IMR-90 (cell line): ENCODE measurements around the gene C7orf57. TPM values are rescaled to one million over a fixed set of nuclear protein-coding genes. Genes with fewer than 3 reads are reported as not detected.
A peak's percentile ranks its signal among the peaks of the same experiment; 100 is the strongest.

Experiments used
- ATAC-seq: fragments of 200-7000 bp; cut with Tn5 transposase; 2 replicates; pipeline ENCODE4 v1.9.1; 2020; ENCODE audit warnings: low read depth, mild to moderate bottlenecking, moderate library complexity
- BruUV-seq: library from RNA; stranded (reverse); fragments of 400-500 nt; replicated peaks from 2 replicates; lab custom pipeline; 2021; lab: Mats Ljungman, UMichigan
- CTCF ChIA-PET: fragments of 300-600 bp; formaldehyde crosslinking; extraction: SDS; loops from one replicate; lab custom pipeline; 2021; ENCODE audit warnings: antibody characterized with exemption; lab: Yijun Ruan, JAX
- POLR2A ChIA-PET: fragments of 300-600 bp; sonication (Branson Sonifier 250); formaldehyde crosslinking; loops from one replicate; lab custom pipeline; 2022; ENCODE audit warnings: antibody characterized with exemption; ENCODE audit not compliant: unreplicated experiment; lab: Charles Lee
- DNase-seq: peaks from one replicate; pipeline ENCODE4 v3.0.0; 2013
- H2AFZ ChIP-seq: replicated peaks from 2 replicates; pipeline ENCODE3; 2013; ENCODE audit warnings: low read length, mild to moderate bottlenecking; ENCODE audit not compliant: poor library complexity
- H2AK5ac ChIP-seq: 2 replicates; pipeline ENCODE4 v1.6.1; 2013; ENCODE audit warnings: low read depth, low read length, inconsistent platforms
- H2AK9ac ChIP-seq: replicated peaks from 2 replicates; pipeline ENCODE3; 2013; ENCODE audit warnings: mild to moderate bottlenecking, low read depth, low read length, moderate library complexity; ENCODE audit not compliant: poor library complexity
- H2BK120ac ChIP-seq: 2 replicates; pipeline ENCODE4 v1.6.1; 2013; ENCODE audit warnings: low read depth, low read length, inconsistent platforms
- H2BK15ac ChIP-seq: 3 replicates; pipeline ENCODE4 v1.6.1; 2013; ENCODE audit warnings: low read depth, low read length, inconsistent platforms
- H2BK20ac ChIP-seq: 2 replicates; pipeline ENCODE4 v1.6.1; 2013; ENCODE audit warnings: low read depth, mild to moderate bottlenecking, inconsistent platforms, low read length, moderate library complexity
- H2BK5ac ChIP-seq: 2 replicates; pipeline ENCODE4 v1.6.1; 2013; ENCODE audit warnings: mild to moderate bottlenecking, low read depth, low read length, inconsistent platforms; ENCODE audit not compliant: poor library complexity, severe bottlenecking
- H3K14ac ChIP-seq: replicated peaks from 2 replicates; pipeline ENCODE4 v1.6.1; 2013; ENCODE audit warnings: low read depth, low read length, inconsistent platforms
- H3K18ac ChIP-seq: 2 replicates; pipeline ENCODE4 v1.6.1; 2013; ENCODE audit warnings: low read depth, low read length, control low read depth
- H3K23ac ChIP-seq: 2 replicates; pipeline ENCODE4 v1.6.1; 2013; ENCODE audit warnings: low read depth, low read length, inconsistent platforms
- H3K27ac ChIP-seq: 2 replicates; pipeline ENCODE4 v1.5.1; 2013; ENCODE audit warnings: mild to moderate bottlenecking, control low read depth, low read length; ENCODE audit not compliant: insufficient read depth
- H3K27me3 ChIP-seq: 2 replicates; pipeline ENCODE4 v1.6.1; 2013; ENCODE audit warnings: low read length; ENCODE audit not compliant: control insufficient read depth, insufficient read depth
- H3K36me3 ChIP-seq: 2 replicates; pipeline ENCODE4 v1.6.1; 2013; ENCODE audit warnings: low read length, mixed read lengths; ENCODE audit not compliant: control insufficient read depth, insufficient read depth
- H3K4ac ChIP-seq: 2 replicates; pipeline ENCODE4 v1.6.1; 2013; ENCODE audit warnings: low read depth, low read length, inconsistent platforms
- H3K4me1 ChIP-seq: 2 replicates; pipeline ENCODE4 v1.6.1; 2013; ENCODE audit warnings: low read length, mixed read lengths; ENCODE audit not compliant: control insufficient read depth, insufficient read depth
- H3K4me2 ChIP-seq: 2 replicates; pipeline ENCODE4 v1.6.1; 2013; ENCODE audit warnings: low read depth, mild to moderate bottlenecking, control low read depth, low read length, moderate library complexity
- H3K4me3 ChIP-seq: 2 replicates; pipeline ENCODE4 v1.5.1; 2013; ENCODE audit warnings: low read depth, mild to moderate bottlenecking, control low read depth, low read length, moderate library complexity; ENCODE audit not compliant: insufficient read depth
- H3K56ac ChIP-seq: 2 replicates; pipeline ENCODE4 v1.6.1; 2013; ENCODE audit warnings: low read length, inconsistent platforms; ENCODE audit not compliant: insufficient read depth; ENCODE audit errors: extremely low read depth
- H3K79me1 ChIP-seq, 2 experiments: 2 replicates each; pipeline ENCODE4 v1.6.1; 2013; ENCODE audit warnings: low read length in 2 of 2, inconsistent platforms in 1 of 2, low read depth in 1 of 2
- H3K9ac ChIP-seq: 2 replicates; pipeline ENCODE4 v1.6.1; 2013; ENCODE audit warnings: low read depth, low read length, control low read depth
- H3K9me1 ChIP-seq: 2 replicates; pipeline ENCODE4 v1.6.1; 2013; ENCODE audit warnings: low read length, inconsistent platforms; ENCODE audit not compliant: insufficient read depth
- H3K9me3 ChIP-seq: 2 replicates; pipeline ENCODE4 v1.6.1; 2013; ENCODE audit warnings: low read length; ENCODE audit not compliant: control insufficient read depth, insufficient read depth
- H4K20me1 ChIP-seq: 2 replicates; pipeline ENCODE4 v1.6.1; 2013; ENCODE audit warnings: low read length, inconsistent platforms; ENCODE audit not compliant: insufficient read depth
- H4K5ac ChIP-seq: 2 replicates; pipeline ENCODE4 v1.6.1; 2013; ENCODE audit warnings: mild to moderate bottlenecking, low read depth, low read length, control low read depth
- H4K8ac ChIP-seq, 2 experiments: 2 replicates each; pipeline ENCODE4 v1.6.1; 2013; ENCODE audit warnings: low read depth in 2 of 2, low read length in 2 of 2, control low read depth in 1 of 2, inconsistent platforms in 1 of 2
- H4K91ac ChIP-seq: 2 replicates; pipeline ENCODE4 v1.6.1; 2013; ENCODE audit warnings: low read depth, low read length, inconsistent platforms; ENCODE audit not compliant: insufficient read depth
- BHLHE40 ChIP-seq: fragments of 150-350 bp; IDR thresholded peaks from 2 replicates; pipeline ENCODE4 v1.6.1; 2016; ENCODE audit warnings: mild to moderate bottlenecking, low read depth, low read length
- CEBPB ChIP-seq: IDR thresholded peaks from 2 replicates; pipeline ENCODE4 v1.6.1; 2012; ENCODE audit warnings: low read depth, low read length, improper control_type of control experiment
- CHD1 ChIP-seq: IDR thresholded peaks from 2 replicates; pipeline ENCODE4 v1.6.1; 2012; ENCODE audit warnings: low read depth, low read length, improper control_type of control experiment
- FOS ChIP-seq: fragments of 150-350 bp; IDR thresholded peaks from 2 replicates; pipeline ENCODE4 v1.6.1; 2016; ENCODE audit warnings: low read depth, low read length
- MAFK ChIP-seq: IDR thresholded peaks from 2 replicates; pipeline ENCODE4 v1.6.1; 2012; ENCODE audit warnings: low read depth, low read length, improper control_type of control experiment
- MAZ ChIP-seq: IDR thresholded peaks from 2 replicates; pipeline ENCODE4 v1.6.1; 2012; ENCODE audit warnings: low read depth, mild to moderate bottlenecking, low read length, improper control_type of control experiment, moderate library complexity, borderline replicate concordance
- MXI1 ChIP-seq: IDR thresholded peaks from 2 replicates; pipeline ENCODE4 v1.6.1; 2012; ENCODE audit warnings: low read depth, mild to moderate bottlenecking, low read length, moderate library complexity, borderline replicate concordance
- NFE2L2 ChIP-seq: fragments of 150-350 bp; IDR thresholded peaks from 2 replicates; pipeline ENCODE4 v1.6.1; 2016; ENCODE audit warnings: low read depth, mild to moderate bottlenecking, low read length
- POLR2A ChIP-seq: IDR thresholded peaks from 2 replicates; pipeline ENCODE4 v1.6.1; 2012; ENCODE audit warnings: mild to moderate bottlenecking, low read depth, low read length
- RAD21 ChIP-seq: IDR thresholded peaks from 2 replicates; pipeline ENCODE4 v1.6.1; 2012; ENCODE audit warnings: low read length, improper control_type of control experiment
- RCOR1 ChIP-seq: IDR thresholded peaks from 2 replicates; pipeline ENCODE4 v1.6.1; 2012; ENCODE audit warnings: mild to moderate bottlenecking, low read length, improper control_type of control experiment; ENCODE audit not compliant: insufficient replicate concordance
- RFX5 ChIP-seq: IDR thresholded peaks from 2 replicates; pipeline ENCODE4 v1.8.0; 2012; ENCODE audit warnings: low read depth, mild to moderate bottlenecking, low read length, moderate library complexity
- SMC3 ChIP-seq: fragments of 150-350 bp; IDR thresholded peaks from 2 replicates; pipeline ENCODE4 v1.6.1; 2016; ENCODE audit warnings: low read depth, mild to moderate bottlenecking, antibody characterized with exemption, low read length, moderate library complexity
- WGBS, 2 experiments: methylation state at CpG; one replicate each; pipeline versions ENCODE4 v1.1.5 to v1.1.7; 2013; ENCODE audit warnings: missing lambda C conversion rate in 2 of 2; ENCODE audit not compliant: insufficient read length in 1 of 2; ENCODE audit errors: extremely low coverage in 2 of 2; 5-methylcytosine and 5-hydroxymethylcytosine counted together
- dilution Hi-C: fragments of 300-500 bp; cut with HindIII; formaldehyde crosslinking; loops from one replicate; pipeline ENCODE4 v1.14.3; 2018; ENCODE audit warnings: low sequenced_read_pairs; ENCODE audit not compliant: unreplicated experiment
- in situ Hi-C: fragments of 300-500 bp; cut with MboI; formaldehyde crosslinking; loops from 3 replicates; pipeline ENCODE4 v1.14.3; 2019; ENCODE audit warnings: low sequenced_read_pairs, inconsistent platforms, mixed read lengths
- intact Hi-C: fragments of 100-400 bp; cut with micrococcal nuclease; formaldehyde crosslinking; loops from 2 replicates; pipeline ENCODE4 v1.10.0; 2022
- polyA plus RNA-seq, 3 experiments: library from polyadenylated mRNA; depleted of rRNA; stranded (reverse); fragments of >200 nt; gene quantifications; 2 replicates each; pipeline ENCODE4 v1.2.3, GENCODE V29; 2012; ENCODE audit warnings: low replicate concordance in 1 of 3
- total RNA-seq: library from RNA; depleted of rRNA; stranded (reverse); fragments of >200 nt; gene quantifications from 2 replicates; pipeline ENCODE4 v1.2.3, GENCODE V29; 2012
- TF ChIP-seq, protein P1 (sequence below): fragments of 150-350 bp; IDR thresholded peaks from 2 replicates; pipeline ENCODE4 v1.6.1; 2017; ENCODE audit warnings: mild to moderate bottlenecking, antibody characterized with exemption, low read length, low read depth
- TF ChIP-seq, protein P2 (sequence below): conservative IDR thresholded peaks from 2 replicates; pipeline ENCODE4 v1.5.1; 2012; ENCODE audit warnings: mild to moderate bottlenecking, low read depth, low read length, improper control_type of control experiment
- TF ChIP-seq, protein P3 (sequence below): fragments of 150-350 bp; IDR thresholded peaks from 2 replicates; pipeline ENCODE4 v1.6.1; 2016; ENCODE audit warnings: low read depth, mild to moderate bottlenecking, low read length, moderate library complexity, borderline replicate concordance

Gene C7orf57
- total and polyA plus RNA-seq, 2 of the 4 experiments (the other 2 are of a cell fraction), result not detected

DNA sequence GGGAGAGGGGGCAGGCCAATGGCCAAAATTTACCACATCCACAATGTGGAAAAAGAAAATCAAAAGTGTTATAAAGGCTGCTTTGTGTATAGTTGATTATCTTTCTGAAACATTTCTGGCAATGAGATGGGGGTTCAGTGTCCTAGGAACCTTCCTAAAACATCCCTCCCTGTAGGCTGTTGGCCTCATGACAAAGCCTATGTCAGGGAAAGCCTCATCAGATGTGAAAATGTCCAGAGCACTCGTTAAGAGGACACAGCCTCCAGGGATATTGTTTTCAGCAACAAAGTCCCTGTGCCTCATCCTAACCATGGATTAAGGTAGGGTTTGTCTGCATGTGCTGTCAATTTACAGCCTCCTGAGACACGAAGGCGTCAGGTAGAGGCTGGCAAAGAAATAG is 23.4 kb upstream of the C7orf57 start:
- H3K14ac ChIP-seq, result no peak overlapping the region
- no peaks in the 10 kb centered on the region for H3K36me3 ChIP-seq
- BruUV-seq, result no TSS peak
- H2BK120ac ChIP-seq, result no peak overlapping the region
- ChIA-PET CTCF (interaction anchor here (0.8 kb wide), 1 partner anchor 22 kb away, joined by 4 read pairs; no protein-coding TSS in a partner anchor), POLR2A (no interaction called here)
- no peak overlapping the region for H2AFZ ChIP-seq
- H2AK9ac ChIP-seq, result no peak overlapping the region
- no peak overlapping the region for H3K4me3 ChIP-seq
- no peak overlapping the region for H4K5ac ChIP-seq
- H3K79me1 ChIP-seq, result no peaks in the 10 kb centered on the region
- no peaks in the 10 kb centered on the region for H4K20me1 ChIP-seq
- dilution Hi-C loops (no loop called here), in situ Hi-C loops (no loop called here), intact Hi-C loops (no loop called here)
- no peak overlapping the region for H3K9ac ChIP-seq
- TF ChIP-seq, protein P1, sequence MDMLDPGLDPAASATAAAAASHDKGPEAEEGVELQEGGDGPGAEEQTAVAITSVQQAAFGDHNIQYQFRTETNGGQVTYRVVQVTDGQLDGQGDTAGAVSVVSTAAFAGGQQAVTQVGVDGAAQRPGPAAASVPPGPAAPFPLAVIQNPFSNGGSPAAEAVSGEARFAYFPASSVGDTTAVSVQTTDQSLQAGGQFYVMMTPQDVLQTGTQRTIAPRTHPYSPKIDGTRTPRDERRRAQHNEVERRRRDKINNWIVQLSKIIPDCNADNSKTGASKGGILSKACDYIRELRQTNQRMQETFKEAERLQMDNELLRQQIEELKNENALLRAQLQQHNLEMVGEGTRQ, result no peak
- TF ChIP-seq, protein P2, sequence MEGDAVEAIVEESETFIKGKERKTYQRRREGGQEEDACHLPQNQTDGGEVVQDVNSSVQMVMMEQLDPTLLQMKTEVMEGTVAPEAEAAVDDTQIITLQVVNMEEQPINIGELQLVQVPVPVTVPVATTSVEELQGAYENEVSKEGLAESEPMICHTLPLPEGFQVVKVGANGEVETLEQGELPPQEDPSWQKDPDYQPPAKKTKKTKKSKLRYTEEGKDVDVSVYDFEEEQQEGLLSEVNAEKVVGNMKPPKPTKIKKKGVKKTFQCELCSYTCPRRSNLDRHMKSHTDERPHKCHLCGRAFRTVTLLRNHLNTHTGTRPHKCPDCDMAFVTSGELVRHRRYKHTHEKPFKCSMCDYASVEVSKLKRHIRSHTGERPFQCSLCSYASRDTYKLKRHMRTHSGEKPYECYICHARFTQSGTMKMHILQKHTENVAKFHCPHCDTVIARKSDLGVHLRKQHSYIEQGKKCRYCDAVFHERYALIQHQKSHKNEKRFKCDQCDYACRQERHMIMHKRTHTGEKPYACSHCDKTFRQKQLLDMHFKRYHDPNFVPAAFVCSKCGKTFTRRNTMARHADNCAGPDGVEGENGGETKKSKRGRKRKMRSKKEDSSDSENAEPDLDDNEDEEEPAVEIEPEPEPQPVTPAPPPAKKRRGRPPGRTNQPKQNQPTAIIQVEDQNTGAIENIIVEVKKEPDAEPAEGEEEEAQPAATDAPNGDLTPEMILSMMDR, result no peak
- TF ChIP-seq MAFK (no peak), CEBPB (no peak), RAD21 (no peak), MXI1 (no peak), SMC3 (no peak), BHLHE40 (no peak), NFE2L2 (no peak), POLR2A (no peak), FOS (no peak), CHD1 (no peak), RCOR1 (no peak), RFX5 (no peak), MAZ (no peak)
- TF ChIP-seq, protein P3, sequence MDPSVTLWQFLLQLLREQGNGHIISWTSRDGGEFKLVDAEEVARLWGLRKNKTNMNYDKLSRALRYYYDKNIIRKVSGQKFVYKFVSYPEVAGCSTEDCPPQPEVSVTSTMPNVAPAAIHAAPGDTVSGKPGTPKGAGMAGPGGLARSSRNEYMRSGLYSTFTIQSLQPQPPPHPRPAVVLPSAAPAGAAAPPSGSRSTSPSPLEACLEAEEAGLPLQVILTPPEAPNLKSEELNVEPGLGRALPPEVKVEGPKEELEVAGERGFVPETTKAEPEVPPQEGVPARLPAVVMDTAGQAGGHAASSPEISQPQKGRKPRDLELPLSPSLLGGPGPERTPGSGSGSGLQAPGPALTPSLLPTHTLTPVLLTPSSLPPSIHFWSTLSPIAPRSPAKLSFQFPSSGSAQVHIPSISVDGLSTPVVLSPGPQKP, result no peak
- H3K27ac ChIP-seq, result no peak overlapping the region
- peaks cover 17% of the 10 kb centered on the region for H3K27me3 ChIP-seq
- peak overlapping the region; percentile 75; the same call in 1 of the 2 replicates for H3K23ac ChIP-seq
- H3K4me1 ChIP-seq, result peaks cover 1% of the 10 kb centered on the region; the same call in 1 of the 2 replicates
- H3K9me1 ChIP-seq, result no peaks in the 10 kb centered on the region
- H4K8ac ChIP-seq, result no peak overlapping the region
- H2BK20ac ChIP-seq, result no peak overlapping the region
- H3K56ac ChIP-seq, result no peak overlapping the region
- DNase-seq, result no peak
- no peak overlapping the region for H3K4ac ChIP-seq
- H4K91ac ChIP-seq, result no peak overlapping the region
- no peak overlapping the region for H3K18ac ChIP-seq
- no peaks in the 10 kb centered on the region for H3K9me3 ChIP-seq
- 0 out of 2 replicates have a peak overlapping the region, but pooled peaks have one; percentile 53 for H3K4me2 ChIP-seq
- H2AK5ac ChIP-seq, result no peak overlapping the region
- no CpG with 5 or more reads among the region's 3 CpGs for WGBS, 2 experiments
- no peak overlapping the region for H2BK5ac ChIP-seq
- H2BK15ac ChIP-seq, result no peak overlapping the region
- no peak for ATAC-seq
